ENCODE results near the gene SKIDA1. TPM values are rescaled to one million over a fixed set of nuclear protein-coding genes. Genes with fewer than 3 reads are reported as not detected.

The SKIDA1 gene
- total RNA-seq, 1 experiment from 2014 or later: 0.32 TPM

- in situ Hi-C loops (cut with HindIII; ENCODE audit: low pct_unique_long_range_greater_than_20kb, low sequenced_read_pairs): no loop called here
- no peak for DNase-seq (ENCODE audit: low read depth, low spot score)
Measured at GRCh38 chr10:21519941-21520436, 5.5 kb downstream of the SKIDA1 start.

GRCh38 chr10:21519397-21519933 lies 6.0 kb downstream of the SKIDA1 start:
- DNase-seq (ENCODE audit: low read depth, low spot score): no peak
- in situ Hi-C loops (cut with HindIII; ENCODE audit: low pct_unique_long_range_greater_than_20kb, low sequenced_read_pairs): no loop called here

- in situ Hi-C loops (cut with HindIII; ENCODE audit: low pct_unique_long_range_greater_than_20kb, low sequenced_read_pairs): no loop called here
- DNase-seq (ENCODE audit: low read depth, low spot score): no peak
Measured at GRCh38 chr10:21518641-21519396, 6.7 kb downstream of the SKIDA1 start.

- no peak for DNase-seq (ENCODE audit: low read depth, low spot score)
- in situ Hi-C loops (cut with HindIII; ENCODE audit: low pct_unique_long_range_greater_than_20kb, low sequenced_read_pairs): no loop called here
Measured at GRCh38 chr10:21518149-21518640, 7.3 kb downstream of the SKIDA1 start.

GRCh38 chr10:21517134-21518031 lies 8.1 kb downstream of the SKIDA1 start:
- peak; percentile 52 for DNase-seq (ENCODE audit: low read depth, low spot score)
- in situ Hi-C loops (cut with HindIII; ENCODE audit: low pct_unique_long_range_greater_than_20kb, low sequenced_read_pairs): no loop called here

- DNase-seq (ENCODE audit: low read depth, low spot score): peak; percentile 39
- in situ Hi-C loops (cut with HindIII; ENCODE audit: low pct_unique_long_range_greater_than_20kb, low sequenced_read_pairs): no loop called here
Measured at GRCh38 chr10:21516242-21517131, 9.0 kb downstream of the SKIDA1 start.

GRCh38 chr10:21515361-21516241 lies 9.9 kb downstream of the SKIDA1 start:
- DNase-seq (ENCODE audit: low read depth, low spot score): no peak
- in situ Hi-C loops (cut with HindIII; ENCODE audit: low pct_unique_long_range_greater_than_20kb, low sequenced_read_pairs): no loop called here

- DNase-seq (ENCODE audit: low read depth, low spot score): no peak
- in situ Hi-C loops (cut with HindIII; ENCODE audit: low pct_unique_long_range_greater_than_20kb, low sequenced_read_pairs): no loop called here
Measured at GRCh38 chr10:21514818-21515351, 10.6 kb downstream of the SKIDA1 start.

GRCh38 chr10:21514129-21514817 lies 11.2 kb downstream of the SKIDA1 start:
- no peak for DNase-seq (ENCODE audit: low read depth, low spot score)
- in situ Hi-C loops (cut with HindIII; ENCODE audit: low pct_unique_long_range_greater_than_20kb, low sequenced_read_pairs): no loop called here

GRCh38 chr10:21513405-21513788 lies 12.1 kb downstream of the SKIDA1 start:
- DNase-seq (ENCODE audit: low read depth, low spot score): no peak
- in situ Hi-C loops (cut with HindIII; ENCODE audit: low pct_unique_long_range_greater_than_20kb, low sequenced_read_pairs): no loop called here

- in situ Hi-C loops (cut with HindIII; ENCODE audit: low pct_unique_long_range_greater_than_20kb, low sequenced_read_pairs): no loop called here
- DNase-seq (ENCODE audit: low read depth, low spot score): no peak
Measured at GRCh38 chr10:21512573-21513404, 12.7 kb downstream of the SKIDA1 start.

- in situ Hi-C loops (cut with HindIII; ENCODE audit: low pct_unique_long_range_greater_than_20kb, low sequenced_read_pairs): no loop called here
- no peak for DNase-seq (ENCODE audit: low read depth, low spot score)
Measured at GRCh38 chr10:21511946-21512572, 13.4 kb downstream of the SKIDA1 start.

GRCh38 chr10:21511095-21511570 lies 14.3 kb downstream of the SKIDA1 start:
- DNase-seq (ENCODE audit: low read depth, low spot score): no peak
- in situ Hi-C loops (cut with HindIII; ENCODE audit: low pct_unique_long_range_greater_than_20kb, low sequenced_read_pairs): no loop called here
